CD4-positive, alpha-beta memory T cell (primary cell): ENCODE measurements around the gene MXRA8. TPM values are rescaled to one million over a fixed set of nuclear protein-coding genes. Genes with fewer than 3 reads are reported as not detected.
A peak's percentile ranks its signal among the peaks of the same experiment; 100 is the strongest.

Experiments
- CTCF ChIA-PET: fragments of 350-600 bp; sonication (Branson Sonifier 250); formaldehyde crosslinking; loops from one replicate; lab custom pipeline; 2021; ENCODE audit warnings: inconsistent platforms; ENCODE audit not compliant: partially characterized antibody; lab: Charles Lee
- POLR2A ChIA-PET: fragments of 350-600 bp; sonication (Branson Sonifier 250); formaldehyde crosslinking; loops from one replicate; lab custom pipeline; 2021; ENCODE audit not compliant: partially characterized antibody; lab: Charles Lee
- DNase-seq, 5 donors: peaks; one replicate each; pipeline versions ENCODE4 v3.0.0 to v3.0.0-alpha.2; 2020 to 2022; ENCODE audit warnings: mixed read lengths in 1 of 5
- H3K27ac ChIP-seq: one replicate; pipeline ENCODE4 v1.7.0; 2013; ENCODE audit warnings: low read depth, low read length
- H3K27me3 ChIP-seq: 2 replicates; pipeline ENCODE4 v1.7.0; 2013; ENCODE audit warnings: mild to moderate bottlenecking, low read length, moderate library complexity; ENCODE audit not compliant: insufficient read depth
- H3K36me3 ChIP-seq: 2 replicates; pipeline ENCODE4 v1.7.0; 2013; ENCODE audit warnings: mild to moderate bottlenecking, low read length, moderate library complexity; ENCODE audit not compliant: insufficient read depth
- H3K4me1 ChIP-seq: 2 replicates; pipeline ENCODE4 v1.7.0; 2013; ENCODE audit warnings: mild to moderate bottlenecking, low read length, moderate library complexity; ENCODE audit not compliant: insufficient read depth
- H3K4me3 ChIP-seq, 2 donors: one replicate each; pipeline ENCODE4 v1.7.0; 2013; ENCODE audit warnings: low read length in 2 of 2, mild to moderate bottlenecking in 1 of 2
- H3K9me3 ChIP-seq, 2 donors: one replicate each; pipeline ENCODE4 v1.7.0; 2013; ENCODE audit warnings: low read length in 2 of 2, control low read depth in 1 of 2; ENCODE audit not compliant: control insufficient read depth in 1 of 2
- H3K27ac Mint-ChIP-seq, 7 donors: one replicate each; pipeline ENCODE4 v1.8.0; 2020 to 2021; ENCODE audit warnings: mixed read lengths in 7 of 7, mild to moderate bottlenecking in 6 of 7, inconsistent platforms in 3 of 7, moderate library complexity in 3 of 7
- H3K27me3 Mint-ChIP-seq, 2 donors: one replicate each; pipeline ENCODE4 v1.8.0; 2020 to 2021; ENCODE audit warnings: mixed read lengths in 2 of 2
- H3K36me3 Mint-ChIP-seq, 2 donors: one replicate each; pipeline ENCODE4 v1.8.0; 2020 to 2021; ENCODE audit warnings: mixed read lengths in 2 of 2, inconsistent platforms in 1 of 2, mild to moderate bottlenecking in 1 of 2
- H3K4me1 Mint-ChIP-seq, 4 donors: one replicate each; pipeline ENCODE4 v1.8.0; 2020 to 2021; ENCODE audit warnings: mixed read lengths in 4 of 4, mild to moderate bottlenecking in 1 of 4
- H3K4me3 Mint-ChIP-seq, 8 donors: one replicate each; pipeline ENCODE4 v1.8.0; 2020 to 2021; ENCODE audit warnings: mixed read lengths in 8 of 8, mild to moderate bottlenecking in 7 of 8, moderate library complexity in 6 of 8, inconsistent platforms in 3 of 8
- H3K9me3 Mint-ChIP-seq, 8 donors: one replicate each; pipeline ENCODE4 v1.8.0; 2020 to 2021; ENCODE audit warnings: mixed read lengths in 8 of 8, mild to moderate bottlenecking in 5 of 8, inconsistent platforms in 3 of 8, moderate library complexity in 1 of 8
- intact Hi-C: fragments of 100-400 bp; cut with micrococcal nuclease; formaldehyde crosslinking; loops from one replicate; pipeline ENCODE4 v1.15.1; 2023
- polyA plus RNA-seq, 2 donors: library from polyadenylated mRNA; unstranded; fragments of 300-500 nt; fragmentation: Illumina TruSeq; gene quantifications; one replicate each; pipeline ENCODE4 v1.2.3, GENCODE V29; 2021
- total RNA-seq, 2 experiments: library from RNA; stranded (reverse); gene quantifications; one replicate each; pipeline ENCODE4 v1.2.3, GENCODE V29; 2021

The MXRA8 gene
- total and polyA plus RNA-seq, 4 experiments from 2014 or later: 0.35 to 0.57 TPM; not detected in 2

DNA sequence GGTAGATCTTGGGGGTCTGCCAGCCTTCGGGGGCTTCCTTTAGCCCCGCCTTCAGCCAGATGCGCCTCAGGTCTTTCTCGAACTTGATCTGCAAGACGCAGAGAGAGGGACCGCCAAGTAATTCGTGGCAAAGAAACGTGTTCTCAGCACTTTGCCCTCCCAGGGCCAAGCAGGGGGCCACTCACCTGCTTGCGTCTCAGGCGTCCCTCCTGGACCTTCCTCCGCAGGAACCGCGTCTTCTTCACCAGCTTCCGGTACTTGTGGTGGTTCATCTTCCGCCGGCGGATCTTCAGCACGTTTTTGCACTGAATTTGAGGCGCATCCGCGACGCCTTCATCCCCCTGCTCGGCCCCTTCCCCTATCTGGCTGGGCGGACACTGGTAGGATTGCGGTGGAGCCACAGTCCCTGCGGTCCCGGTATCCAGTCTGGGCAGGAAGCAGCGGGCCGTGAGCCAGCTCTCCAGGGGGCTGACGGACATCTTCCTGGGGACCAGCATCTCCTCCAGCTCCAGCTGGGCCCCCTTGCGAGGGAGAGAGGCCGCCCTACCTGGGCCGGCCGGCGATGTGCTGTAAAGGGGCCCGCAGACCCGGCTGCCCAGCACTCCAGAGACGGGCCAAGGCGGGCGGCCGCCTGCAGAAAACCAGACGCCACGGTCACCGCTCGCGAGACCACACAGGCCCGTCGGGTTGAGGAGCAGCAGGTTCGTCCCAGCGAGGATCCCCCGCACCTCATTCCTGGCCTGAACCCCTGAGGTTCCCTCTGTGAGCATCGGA lies 15.6 kb upstream of the MXRA8 start:
- H3K27me3 ChIP-seq: no peaks in the 10 kb centered on the region
- peaks cover 0 to 16% of the 10 kb centered on the region in 2 donors for H3K36me3 Mint-ChIP-seq
- H3K27ac Mint-ChIP-seq: peak overlapping the region in 6 of 7 donors; percentile 78 to 91 (median 86)
- H3K9me3 ChIP-seq: no peaks in the 10 kb centered on the region
- H3K4me3 Mint-ChIP-seq: peak overlapping the region; percentile 75 to 95 (median 82)
- H3K27me3 Mint-ChIP-seq: no peaks in the 10 kb centered on the region
- H3K4me1 Mint-ChIP-seq: peaks cover 6 to 45% (median 28%) of the 10 kb centered on the region in 4 donors
- no peaks in the 10 kb centered on the region for H3K36me3 ChIP-seq
- H3K4me3 ChIP-seq: peak overlapping the region in 1 of 2 donors; percentile 73
- H3K27ac ChIP-seq: peak overlapping the region; percentile 88
- H3K4me1 ChIP-seq: peaks cover 46% of the 10 kb centered on the region
- intact Hi-C loops: loop anchor here (2.0 kb wide), 2 partner anchors 25 to 49 kb away; partner anchors contain the start of genes CPTP, DVL1 and INTS11
- POLR2A ChIA-PET: interaction anchor here (0.9 to 10.2 kb wide), 12 partner anchors 8 to 257 kb away, joined by 3 to 149 read pairs (median 9); partner anchors contain the start of genes B3GALT6, C1orf159, CCNL2 and MIB2
- H3K9me3 Mint-ChIP-seq: no peaks in the 10 kb centered on the region
- DNase-seq: no peak
- CTCF ChIA-PET: interaction anchor here (1.1 to 1.6 kb wide), 3 partner anchors 25 to 241 kb away, joined by 3 to 6 read pairs (median 6); partner anchors contain the start of gene CCNL2

DNA sequence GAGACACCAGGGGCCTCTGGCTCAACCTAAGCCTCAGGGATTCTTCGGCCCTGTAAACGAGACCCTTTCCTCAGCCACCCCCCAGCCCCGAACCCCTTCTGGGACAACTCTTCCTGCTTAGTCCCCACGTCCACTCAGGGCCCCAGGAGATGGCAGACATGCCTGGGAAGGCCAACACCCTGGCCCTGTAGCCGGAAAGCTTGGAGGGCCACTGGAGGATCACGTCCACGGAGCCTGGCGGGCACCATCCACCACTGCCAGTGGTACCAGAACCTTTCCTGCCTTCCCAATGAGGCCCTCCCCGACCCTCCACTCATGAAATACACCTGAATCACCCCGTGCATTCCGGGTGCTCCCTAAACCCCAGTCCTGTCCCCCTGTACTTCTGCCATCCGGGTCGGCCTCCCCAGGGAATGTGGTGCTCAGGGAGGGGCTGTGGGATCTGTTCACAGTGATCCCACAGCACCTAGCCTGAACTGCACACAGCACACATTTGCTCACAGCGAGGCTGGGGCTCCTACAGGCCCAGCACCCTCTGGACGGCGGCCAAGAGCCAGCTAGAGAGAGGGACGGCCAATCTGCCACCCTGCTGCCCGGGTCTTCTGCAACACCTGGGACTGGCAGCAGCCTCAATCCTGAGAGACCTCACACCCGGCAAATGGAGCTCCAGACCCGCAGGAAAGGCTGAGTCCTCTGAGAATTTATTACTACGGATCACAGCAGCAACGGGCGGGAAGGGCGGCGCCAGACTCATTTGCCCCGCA lies 14.9 kb upstream of the MXRA8 start:
- H3K27me3 ChIP-seq: no peaks in the 10 kb centered on the region
- H3K27ac Mint-ChIP-seq: peak overlapping the region in 6 of 7 donors; percentile 72 to 87 (median 82)
- DNase-seq: no peak
- CTCF ChIA-PET: interaction anchor here (0.9 to 2.6 kb wide), 12 partner anchors 10 to 251 kb away, joined by 3 to 11 read pairs (median 6); partner anchors contain the start of gene CCNL2
- H3K4me3 ChIP-seq: no peak overlapping the region
- H3K27ac ChIP-seq: no peak overlapping the region
- intact Hi-C loops: loop anchor here (2.0 kb wide), 1 partner anchor 24 kb away; the partner anchor contains the start of gene DVL1
- no peaks in the 10 kb centered on the region for H3K27me3 Mint-ChIP-seq
- H3K4me1 Mint-ChIP-seq: peaks cover 6 to 45% (median 28%) of the 10 kb centered on the region in 4 donors
- peaks cover 0 to 16% of the 10 kb centered on the region in 2 donors for H3K36me3 Mint-ChIP-seq
- POLR2A ChIA-PET: interaction anchor here (2.9 to 10.2 kb wide), 3 partner anchors 21 to 34 kb away, joined by 24 to 149 read pairs (median 74); partner anchors contain the start of genes CCNL2 and MRPL20
- H3K36me3 ChIP-seq: no peaks in the 10 kb centered on the region
- H3K4me3 Mint-ChIP-seq: peak overlapping the region; percentile 29 to 77 (median 64)
- H3K9me3 Mint-ChIP-seq: no peaks in the 10 kb centered on the region
- H3K4me1 ChIP-seq: peaks cover 46% of the 10 kb centered on the region
- no peaks in the 10 kb centered on the region for H3K9me3 ChIP-seq

DNA sequence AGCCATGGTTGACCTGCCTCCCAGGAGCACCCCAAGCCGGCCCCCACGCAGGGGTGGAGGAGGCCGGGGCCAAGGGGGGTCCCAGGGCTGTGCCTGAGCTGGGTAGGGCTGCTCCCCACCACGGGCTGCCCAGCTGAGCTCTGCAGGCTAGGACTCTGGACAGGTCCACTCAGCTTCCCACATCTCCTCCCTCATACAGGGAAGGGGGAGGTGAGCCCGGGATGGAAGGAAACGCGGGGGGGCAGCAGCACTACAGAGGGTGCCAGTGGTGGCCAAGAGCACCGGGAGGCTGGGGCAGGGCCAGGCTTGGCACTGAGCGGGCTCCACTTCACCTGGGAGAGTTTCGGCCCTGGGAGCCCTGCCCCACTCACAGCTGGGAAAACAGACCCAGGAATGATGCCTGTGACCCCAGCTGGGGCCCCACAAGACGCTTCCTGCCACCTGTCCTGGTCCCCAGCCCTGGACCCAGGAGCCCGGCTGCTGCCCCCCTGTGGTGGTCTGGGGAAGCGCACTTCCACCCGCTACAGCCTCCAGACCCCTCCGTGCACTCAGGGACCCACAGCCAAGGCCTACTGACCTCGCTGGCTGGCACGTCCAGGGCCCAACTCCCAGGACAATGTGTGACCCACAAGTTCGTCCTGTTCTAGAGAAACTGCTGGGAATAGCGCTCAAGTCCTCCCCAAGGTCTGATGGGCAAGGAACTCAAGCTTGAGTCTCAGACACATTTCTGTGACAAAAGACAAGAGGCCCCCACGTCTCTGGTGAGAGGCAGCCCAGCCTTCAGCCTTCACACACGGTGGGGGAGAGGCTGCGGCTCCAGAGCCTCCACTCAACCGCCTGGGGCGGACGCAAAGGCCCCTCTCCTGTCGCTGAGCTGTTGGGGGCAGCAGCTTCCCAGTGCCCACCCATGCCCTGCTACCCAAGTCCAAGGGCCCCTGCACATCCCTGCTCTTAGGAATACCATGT lies 13.7 kb upstream of the MXRA8 start:
- no peaks in the 10 kb centered on the region for H3K36me3 ChIP-seq
- peaks cover 46% of the 10 kb centered on the region for H3K4me1 ChIP-seq
- CTCF ChIA-PET: interaction anchor here (0.8 to 2.6 kb wide), 21 partner anchors 9 to 253 kb away, joined by 3 to 11 read pairs (median 4); partner anchors contain the start of genes CCNL2 and MRPL20
- POLR2A ChIA-PET: interaction anchor here (0.7 to 10.2 kb wide), 9 partner anchors 13 to 249 kb away, joined by 3 to 149 read pairs (median 5); partner anchors contain the start of genes CCNL2, MIB2, MRPL20 and UBE2J2
- H3K4me3 ChIP-seq: peak overlapping the region in 1 of 2 donors; percentile 53
- H3K9me3 Mint-ChIP-seq: no peaks in the 10 kb centered on the region
- no peaks in the 10 kb centered on the region for H3K27me3 ChIP-seq
- H3K4me3 Mint-ChIP-seq: peak overlapping the region in 7 of 8 donors; percentile 38 to 77 (median 63)
- peaks cover 0 to 16% of the 10 kb centered on the region in 2 donors for H3K36me3 Mint-ChIP-seq
- H3K27ac Mint-ChIP-seq: peak overlapping the region in 6 of 7 donors; percentile 81 to 92 (median 85)
- peaks cover 6 to 45% (median 28%) of the 10 kb centered on the region in 4 donors for H3K4me1 Mint-ChIP-seq
- H3K9me3 ChIP-seq: no peaks in the 10 kb centered on the region
- peak overlapping the region; percentile 64 for H3K27ac ChIP-seq
- DNase-seq: peak; percentile 68 to 79 (median 72)
- intact Hi-C loops: loop anchor here (2.0 kb wide), 1 partner anchor 23 kb away; the partner anchor contains the start of gene DVL1
- H3K27me3 Mint-ChIP-seq: no peaks in the 10 kb centered on the region

DNA sequence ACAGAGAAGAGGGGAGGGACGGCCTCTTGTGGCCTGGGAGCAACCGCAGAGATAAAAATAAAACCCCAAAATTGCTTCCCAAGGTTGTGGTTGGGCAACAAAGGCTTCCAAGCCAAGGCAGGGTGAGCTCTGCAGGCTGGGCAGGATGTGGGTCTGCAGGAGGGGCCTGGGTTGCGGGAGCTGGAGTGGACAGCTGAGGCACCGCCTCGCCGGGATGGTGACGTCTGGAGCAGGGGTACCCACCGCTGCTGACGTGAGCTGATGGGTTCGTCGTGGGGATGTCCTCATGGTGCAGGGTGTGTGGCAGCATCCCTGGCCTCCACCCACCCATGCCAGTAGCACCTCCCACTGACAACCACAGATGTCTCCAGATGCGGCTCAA lies 13.0 kb upstream of the MXRA8 start:
- Mint-ChIP-seq H3K36me3 (peaks cover 0 to 16% of the 10 kb centered on the region in 2 donors), H3K27me3 (no peaks in the 10 kb centered on the region), H3K4me3 (peak overlapping the region; percentile 35 to 77 (median 64)), H3K9me3 (no peaks in the 10 kb centered on the region), H3K27ac (peak overlapping the region in 6 of 7 donors; percentile 74 to 92 (median 85)), H3K4me1 (peaks cover 6 to 45% (median 28%) of the 10 kb centered on the region in 4 donors)
- Histone ChIP-seq H3K4me1 (peaks cover 46% of the 10 kb centered on the region), H3K36me3 (no peaks in the 10 kb centered on the region), H3K4me3 (peak overlapping the region in 1 of 2 donors; percentile 53), H3K27me3 (no peaks in the 10 kb centered on the region), H3K27ac (peak overlapping the region; percentile 64), H3K9me3 (no peaks in the 10 kb centered on the region)
- CTCF ChIA-PET: interaction anchor here (0.8 to 2.6 kb wide), 13 partner anchors 8 to 249 kb away, joined by 3 to 11 read pairs (median 6); partner anchors contain the start of genes CCNL2 and MRPL20
- intact Hi-C loops: no loop called here
- DNase-seq: peak; percentile 87 to 96 (median 90)
- POLR2A ChIA-PET: interaction anchor here (0.5 to 10.2 kb wide), 9 partner anchors 12 to 249 kb away, joined by 3 to 149 read pairs (median 4); partner anchors contain the start of genes CCNL2, MIB2 and MRPL20

DNA sequence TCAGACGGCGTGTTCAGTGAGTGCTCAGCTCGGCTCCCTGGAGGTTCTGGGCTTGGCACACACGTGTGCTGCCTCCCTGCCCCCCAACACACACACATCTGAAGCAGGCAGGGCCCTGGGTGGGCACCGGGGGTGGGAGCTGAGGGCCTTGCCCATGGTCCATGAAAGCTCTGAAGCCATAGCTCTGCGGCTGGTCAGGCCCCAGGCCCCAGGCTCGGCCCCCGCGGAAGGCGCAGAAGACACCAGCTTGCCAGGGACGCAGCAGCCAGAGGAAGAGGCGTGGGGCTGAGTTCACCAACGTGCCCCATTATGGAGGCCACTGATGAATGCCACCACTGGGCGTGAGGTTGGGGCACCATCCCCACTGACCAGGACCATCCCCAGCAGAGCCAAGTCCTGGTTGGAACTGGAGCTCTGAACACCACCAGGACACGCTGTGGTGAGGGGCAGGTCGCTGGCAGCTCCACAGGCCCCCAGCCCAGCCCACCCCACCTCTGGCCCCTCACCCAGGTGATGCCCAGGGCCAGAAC lies 12.5 kb upstream of the MXRA8 start:
- no peaks in the 10 kb centered on the region for H3K9me3 Mint-ChIP-seq
- Histone ChIP-seq H3K4me1 (peaks cover 41% of the 10 kb centered on the region), H3K4me3 (no peak overlapping the region), H3K27me3 (no peaks in the 10 kb centered on the region), H3K36me3 (no peaks in the 10 kb centered on the region), H3K27ac (peak overlapping the region; percentile 64), H3K9me3 (no peaks in the 10 kb centered on the region)
- peak overlapping the region in 6 of 7 donors; percentile 24 to 92 (median 87) for H3K27ac Mint-ChIP-seq
- intact Hi-C loops: no loop called here
- peak overlapping the region in 5 of 8 donors; percentile 20 to 73 (median 38) for H3K4me3 Mint-ChIP-seq
- H3K36me3 Mint-ChIP-seq: peaks cover 0 to 16% of the 10 kb centered on the region in 2 donors
- POLR2A ChIA-PET: interaction anchor here (0.5 to 10.2 kb wide), 6 partner anchors 17 to 245 kb away, joined by 3 to 149 read pairs (median 5); partner anchors contain the start of genes CCNL2, MIB2 and MRPL20
- H3K4me1 Mint-ChIP-seq: peaks cover 6 to 42% (median 27%) of the 10 kb centered on the region in 4 donors
- CTCF ChIA-PET: interaction anchor here (1.5 to 2.6 kb wide), 8 partner anchors 8 to 249 kb away, joined by 4 to 9 read pairs (median 7); no protein-coding TSS in a partner anchor
- peak in 2 of 5 donors; percentile 22 to 45 for DNase-seq
- no peaks in the 10 kb centered on the region for H3K27me3 Mint-ChIP-seq
